ENCODE measurements around the gene TMEM201.

DNA sequence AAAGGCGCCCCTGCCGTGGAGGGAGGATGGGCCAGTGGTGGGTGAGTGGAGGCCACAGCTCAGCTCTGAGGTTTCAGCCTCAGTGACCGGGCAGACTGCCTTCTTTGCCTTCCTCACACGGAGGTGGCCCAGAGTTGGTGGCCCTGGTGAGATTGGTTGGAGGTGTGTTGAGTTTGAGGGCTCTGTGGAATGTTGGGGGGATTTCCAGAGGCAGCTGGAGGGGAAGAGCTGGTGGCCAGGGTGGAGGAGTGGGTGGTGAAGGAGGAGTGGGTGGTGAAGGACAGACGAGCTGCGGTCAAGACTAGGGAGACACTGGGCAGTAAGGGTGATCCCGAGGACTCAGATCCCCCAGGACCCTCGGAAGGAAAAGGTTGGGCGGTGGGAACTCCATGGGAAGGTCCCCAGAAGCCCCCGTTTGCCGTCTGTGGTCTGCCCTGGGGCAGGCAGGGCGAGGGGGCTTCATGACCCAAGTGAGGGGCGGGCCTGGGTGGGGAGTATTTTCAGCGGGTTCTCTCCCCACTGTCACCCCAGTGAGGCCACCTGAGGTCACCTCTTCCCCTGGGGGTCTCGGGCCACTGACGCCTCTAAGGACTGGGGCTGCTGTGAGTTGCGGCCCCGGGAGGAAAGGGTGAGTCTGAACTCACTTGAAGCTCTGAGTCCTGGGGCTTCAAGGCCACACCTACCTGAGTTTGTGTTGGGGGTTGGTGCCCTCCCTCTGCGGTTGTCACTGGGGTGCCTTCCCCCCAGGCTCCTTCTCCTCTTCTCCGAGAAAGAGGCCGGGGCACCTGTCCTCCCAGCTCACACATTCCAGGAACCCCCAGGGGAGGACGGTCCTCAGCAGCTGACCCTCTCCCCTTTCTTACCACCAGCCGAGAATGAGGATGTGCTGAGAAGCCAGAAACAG is 40.1 kb downstream of the TMEM201 start:
- TF ChIP-seq, protein P1, sequence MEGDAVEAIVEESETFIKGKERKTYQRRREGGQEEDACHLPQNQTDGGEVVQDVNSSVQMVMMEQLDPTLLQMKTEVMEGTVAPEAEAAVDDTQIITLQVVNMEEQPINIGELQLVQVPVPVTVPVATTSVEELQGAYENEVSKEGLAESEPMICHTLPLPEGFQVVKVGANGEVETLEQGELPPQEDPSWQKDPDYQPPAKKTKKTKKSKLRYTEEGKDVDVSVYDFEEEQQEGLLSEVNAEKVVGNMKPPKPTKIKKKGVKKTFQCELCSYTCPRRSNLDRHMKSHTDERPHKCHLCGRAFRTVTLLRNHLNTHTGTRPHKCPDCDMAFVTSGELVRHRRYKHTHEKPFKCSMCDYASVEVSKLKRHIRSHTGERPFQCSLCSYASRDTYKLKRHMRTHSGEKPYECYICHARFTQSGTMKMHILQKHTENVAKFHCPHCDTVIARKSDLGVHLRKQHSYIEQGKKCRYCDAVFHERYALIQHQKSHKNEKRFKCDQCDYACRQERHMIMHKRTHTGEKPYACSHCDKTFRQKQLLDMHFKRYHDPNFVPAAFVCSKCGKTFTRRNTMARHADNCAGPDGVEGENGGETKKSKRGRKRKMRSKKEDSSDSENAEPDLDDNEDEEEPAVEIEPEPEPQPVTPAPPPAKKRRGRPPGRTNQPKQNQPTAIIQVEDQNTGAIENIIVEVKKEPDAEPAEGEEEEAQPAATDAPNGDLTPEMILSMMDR (conservative IDR thresholded peaks at IDR 0.05), result no peak
- no peak for TF ChIP-seq EZH2 (IDR thresholded peaks at IDR 0.05; ENCODE audit: low read depth)

All from PC-9 (cell line).